Middle frontal gyrus (tissue), 1 donor: ENCODE measurements around the gene RNPEP.
"Not testable (repeated sequence)": the region's sequence is repeated elsewhere in the genome, so short reads cannot be mapped to it uniquely, and the experiment has no call there.

ENCODE experiments used
- DNase-seq: peaks from one replicate; pipeline ENCODE4 v3.0.0-alpha.2; 2015; ENCODE audit warnings: low spot score; ENCODE audit errors: extremely low spot score

Gene RNPEP

GRCh38 chr1:201955729-201956143, 26.7 kb upstream of the RNPEP start:
- DNase-seq = no peak

- DNase-seq = no peak
These were observed 24.1 kb upstream of the RNPEP start for GRCh38 chr1:201958348-201958747.

DNA sequence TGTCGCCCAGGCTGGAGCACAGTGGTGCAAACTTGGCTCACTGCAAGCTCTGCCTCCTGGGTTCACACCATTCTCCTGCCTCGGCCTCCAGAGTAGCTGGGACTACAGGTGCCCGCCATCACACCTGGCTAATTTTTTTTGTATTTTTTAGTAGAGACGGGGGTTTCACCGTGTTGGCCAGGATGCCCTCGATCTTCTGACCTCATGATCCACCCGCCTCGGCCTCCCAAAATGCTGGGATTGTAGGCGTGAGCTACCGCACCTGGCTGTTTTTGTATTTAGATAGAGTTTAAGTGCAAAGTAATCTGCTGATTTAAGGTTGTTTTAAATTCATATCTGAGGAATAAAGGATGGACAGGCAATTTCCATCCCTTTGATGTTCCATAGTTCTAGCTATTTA, 20.1 kb upstream of the RNPEP start:
- DNase-seq = not testable (repeated sequence)

DNA sequence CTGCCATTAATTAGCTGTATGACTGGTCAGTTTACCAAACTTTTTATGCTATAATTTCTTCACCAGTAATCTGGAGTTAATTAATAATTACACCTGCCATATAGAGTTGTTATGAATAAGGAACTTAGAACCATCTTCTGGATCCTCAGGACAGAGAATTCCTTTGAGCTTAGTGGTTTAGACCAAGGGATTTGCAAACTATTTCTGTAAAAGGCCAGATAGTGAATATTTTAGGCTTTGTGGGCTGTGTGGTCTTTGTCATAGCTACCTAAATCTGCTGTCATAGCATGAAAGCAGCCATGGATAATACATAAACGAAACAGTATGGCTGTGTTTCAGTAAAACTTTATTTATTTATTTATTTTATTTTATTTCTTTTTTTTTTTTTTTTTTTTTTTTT, 18.2 kb upstream of the RNPEP start:
- no peak for DNase-seq

DNA sequence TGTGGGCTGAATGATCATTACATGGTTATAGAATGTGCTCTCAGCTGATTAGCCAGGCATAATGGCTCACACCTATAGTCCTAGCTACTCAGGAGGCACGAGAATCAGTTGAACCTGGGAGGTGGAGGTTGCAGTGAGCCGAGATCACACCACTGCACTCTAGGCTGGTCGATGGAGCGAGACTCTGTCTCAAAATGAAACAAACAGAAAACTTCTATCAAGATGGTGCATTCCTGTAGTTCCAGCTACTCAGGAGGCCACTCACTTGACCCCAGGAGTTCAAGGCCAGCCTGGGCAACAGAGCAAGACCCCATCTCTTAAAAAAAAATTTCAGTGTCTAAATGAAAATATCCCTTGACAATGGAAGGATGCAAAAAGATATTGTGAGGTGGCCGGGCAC, 16.3 kb upstream of the RNPEP start:
- DNase-seq = no peak

DNA sequence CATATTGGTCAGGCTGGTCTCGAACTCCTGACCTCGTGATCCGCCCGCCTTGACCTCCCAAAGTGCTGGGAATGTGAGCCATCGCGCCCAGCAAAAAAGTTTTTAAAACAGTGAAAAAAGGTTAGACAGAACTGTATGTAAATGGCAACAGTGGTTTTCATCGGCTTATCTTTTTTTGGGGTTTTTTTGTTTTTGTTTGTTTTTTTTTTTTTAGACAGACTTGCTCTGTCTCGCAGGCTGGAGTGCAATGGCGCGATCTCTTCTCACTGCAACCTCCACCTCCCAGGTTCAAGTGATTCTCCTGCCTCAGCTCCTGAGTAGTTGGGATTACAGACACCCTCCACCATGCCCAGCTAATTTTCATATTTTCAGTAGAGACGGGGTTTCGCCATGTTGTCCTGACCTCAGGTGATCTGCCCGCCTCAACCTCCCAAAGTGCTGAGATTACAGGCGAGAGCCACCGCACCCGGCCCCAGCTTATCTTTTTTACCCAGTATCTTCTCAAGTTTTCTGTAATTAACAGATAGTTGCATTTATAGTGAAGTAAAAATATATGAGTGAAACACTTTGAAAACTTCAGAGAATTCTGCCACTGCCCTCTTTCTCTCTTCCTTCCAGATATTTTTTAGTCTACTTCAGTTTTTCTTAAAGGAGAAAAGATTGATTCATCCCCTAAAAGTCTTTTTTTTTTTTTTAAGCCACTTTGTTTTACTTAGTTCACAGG, 14.1 kb upstream of the RNPEP start:
- DNase-seq = no peak

GRCh38 chr1:201970334-201971159, 11.9 kb upstream of the RNPEP start:
- DNase-seq = no peak

DNA sequence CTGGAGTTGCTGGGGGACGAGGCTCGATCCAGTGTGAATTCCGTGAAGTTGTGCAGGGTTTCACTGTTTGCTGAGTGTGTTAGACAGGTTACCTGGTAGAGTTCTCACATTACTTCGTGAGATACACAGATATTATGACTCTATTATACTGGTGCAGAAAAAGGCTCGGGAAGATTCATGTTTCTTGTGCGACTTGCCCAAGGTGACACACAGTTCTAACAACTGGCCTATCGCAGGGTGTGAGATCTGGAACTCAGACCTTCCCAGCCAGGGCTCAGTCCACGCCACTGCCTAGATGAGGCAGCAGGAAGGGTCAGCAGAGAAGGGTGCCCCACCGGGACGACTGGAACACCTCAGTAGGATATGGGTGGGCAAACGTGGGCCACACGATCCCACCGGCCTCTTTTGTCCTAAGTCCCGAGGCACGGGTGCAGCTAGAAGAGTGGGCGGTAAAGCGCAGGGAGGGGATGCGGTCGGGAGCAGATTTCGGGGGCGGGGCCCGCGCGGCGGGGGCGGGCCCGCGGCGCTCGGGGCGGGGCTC, 296 bp upstream of the RNPEP start:
- peak; percentile 46 for DNase-seq

DNA sequence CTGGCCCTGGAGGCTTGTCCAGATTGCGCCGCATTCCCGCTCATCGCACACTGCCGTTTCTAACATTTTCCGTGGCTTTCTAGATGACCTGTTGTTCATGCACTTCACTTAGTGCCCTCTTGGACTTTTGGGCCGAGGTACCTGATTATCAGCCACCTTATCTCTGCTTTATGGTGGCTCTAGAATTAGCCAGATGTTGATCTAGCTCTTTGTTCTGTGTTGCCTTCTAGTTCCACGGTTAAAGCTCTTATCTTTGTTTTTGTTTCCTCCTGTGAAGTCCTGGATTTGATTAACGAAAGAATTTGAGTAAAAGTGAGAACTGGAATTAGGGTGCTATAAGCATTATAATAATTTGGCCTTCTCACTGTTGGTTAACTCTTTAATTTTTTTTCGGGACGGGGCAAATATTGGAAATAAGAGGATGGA, 945 bp downstream of the RNPEP start:
- DNase-seq = no peak

- no peak for DNase-seq
These were observed 2.0 kb downstream of the RNPEP start for GRCh38 chr1:201984446-201984845.

GRCh38 chr1:201985355-201985754, 2.9 kb downstream of the RNPEP start:
- DNase-seq = no peak

GRCh38 chr1:201988601-201989000, 6.2 kb downstream of the RNPEP start:
- DNase-seq = no peak

DNA sequence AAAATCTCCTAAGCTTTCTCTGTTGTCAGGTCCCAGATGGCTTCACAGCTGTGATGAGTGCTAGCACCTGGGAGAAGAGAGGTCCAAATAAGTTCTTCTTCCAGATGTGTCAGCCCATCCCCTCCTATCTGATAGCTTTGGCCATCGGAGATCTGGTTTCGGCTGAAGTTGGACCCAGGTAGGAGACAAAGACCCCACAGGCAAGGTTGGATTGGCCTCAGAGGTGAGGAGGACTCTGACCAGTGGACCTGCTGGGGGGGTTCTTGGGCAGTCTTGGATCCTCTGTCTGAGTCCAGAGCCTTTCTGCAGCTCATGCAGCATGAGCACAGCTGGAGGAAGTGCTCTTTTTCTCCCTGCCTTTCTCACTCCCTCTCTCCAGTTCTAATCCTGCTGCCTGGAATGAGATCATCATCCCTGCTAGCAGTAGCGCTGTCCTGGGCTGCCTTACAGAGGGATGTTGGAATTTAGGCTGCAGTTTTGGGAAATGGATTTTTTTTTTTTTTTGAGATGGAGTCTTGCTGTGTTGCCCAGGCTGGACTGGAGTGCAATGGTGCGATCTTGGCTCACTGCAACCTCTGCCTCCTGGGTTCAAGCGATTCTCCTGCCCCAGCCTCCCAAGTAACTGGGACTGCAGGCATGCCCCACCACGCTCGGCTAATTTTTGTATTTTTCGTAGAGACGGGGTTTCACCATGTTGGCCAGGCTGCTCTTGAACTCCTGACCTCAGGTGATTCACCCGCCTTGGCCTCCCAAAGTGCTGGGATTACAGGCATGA, 7.1 kb downstream of the RNPEP start:
- no peak for DNase-seq

DNA sequence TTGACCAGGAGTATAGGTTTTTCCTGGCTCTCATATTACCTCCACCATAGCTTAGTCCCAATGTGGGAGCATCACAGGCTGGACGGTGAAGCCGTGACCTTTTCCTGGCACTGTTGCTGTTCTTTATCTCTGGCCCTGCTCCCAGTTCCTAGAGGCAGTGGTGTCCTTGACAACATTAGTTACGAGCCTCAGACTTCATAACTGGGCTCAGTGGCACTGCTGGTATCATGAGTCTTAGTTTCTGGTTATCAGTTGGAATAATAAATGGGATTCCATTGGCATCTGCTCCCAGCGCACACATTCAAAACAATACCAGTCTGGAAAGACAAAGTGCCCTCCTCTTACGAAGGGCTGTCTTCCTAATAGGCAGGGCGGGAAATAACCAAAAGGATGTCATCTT, 8.0 kb downstream of the RNPEP start:
- DNase-seq = no peak

DNA sequence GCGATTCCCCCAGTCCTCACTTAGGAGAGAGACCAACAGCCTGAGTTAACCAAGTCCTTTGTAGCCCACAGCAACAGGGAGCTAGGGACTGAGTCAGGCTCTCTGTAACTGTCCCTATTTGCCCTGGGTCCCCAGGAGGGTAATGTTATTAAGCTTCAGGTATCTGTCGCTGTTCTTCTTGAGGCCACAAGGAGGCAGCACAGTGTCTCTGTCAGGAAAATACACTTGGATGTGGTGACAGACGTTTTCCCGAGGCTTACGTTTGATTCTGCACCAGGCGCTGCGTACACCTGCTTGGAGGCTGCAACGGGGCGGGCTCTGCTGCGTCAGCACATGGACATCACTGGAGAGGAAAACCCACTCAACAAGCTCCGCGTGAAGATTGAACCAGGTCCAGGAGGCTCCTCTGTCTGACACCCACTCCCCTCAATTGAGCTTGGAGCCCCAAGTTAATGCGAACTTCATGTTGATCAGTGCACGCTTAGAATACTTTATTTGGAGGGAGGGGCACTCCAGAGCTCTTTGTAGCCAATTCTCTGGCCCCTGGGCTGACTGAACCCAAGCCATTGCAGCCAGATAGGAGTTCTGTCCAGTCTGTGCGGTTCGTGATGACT, 17.3 kb downstream of the RNPEP start:
- DNase-seq = no peak

- no peak for DNase-seq
These were observed 20.1 kb downstream of the RNPEP start for GRCh38 chr1:202002507-202002906.

GRCh38 chr1:202004711-202005110, 22.3 kb downstream of the RNPEP start:
- no peak for DNase-seq

DNA sequence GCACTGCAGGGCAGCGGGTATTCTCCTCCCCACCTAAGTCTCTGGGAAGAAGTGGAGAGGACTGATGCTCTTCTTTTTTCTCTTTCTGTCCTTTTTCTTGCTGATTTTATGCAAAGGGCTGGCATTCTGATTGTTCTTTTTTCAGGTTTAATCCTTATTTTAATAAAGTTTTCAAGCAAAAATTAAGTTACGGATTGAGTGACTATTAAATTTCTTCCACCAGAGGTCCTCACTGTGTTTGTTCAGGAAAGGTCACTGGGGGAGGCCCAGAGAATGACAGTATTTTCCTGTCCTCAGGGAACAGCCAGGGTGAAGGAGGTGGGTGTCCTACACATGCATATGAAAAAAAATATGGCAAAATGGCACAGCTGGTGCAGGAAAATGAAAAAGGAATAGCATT, 23.5 kb downstream of the RNPEP start:
- DNase-seq = no peak

DNA sequence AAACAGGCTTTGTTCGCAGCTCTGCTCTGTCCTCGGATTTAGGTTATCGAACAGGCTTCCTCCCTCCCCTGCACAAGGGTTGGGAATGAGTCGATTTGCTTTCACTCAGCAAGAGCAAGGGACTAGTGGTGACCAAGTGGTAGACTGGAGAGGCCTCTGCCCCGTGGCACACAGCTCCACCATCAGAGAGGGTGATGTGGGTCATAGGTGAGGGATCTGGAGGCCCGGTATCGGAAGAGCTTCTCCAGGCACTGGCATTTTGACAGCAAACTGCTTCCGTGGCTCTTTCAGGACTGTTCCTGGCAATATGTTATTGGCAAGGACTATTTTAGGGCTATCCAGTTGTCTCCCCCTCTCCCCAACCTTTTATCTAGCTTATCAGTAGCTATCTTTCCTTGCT, 24.9 kb downstream of the RNPEP start:
- DNase-seq = no peak

DNA sequence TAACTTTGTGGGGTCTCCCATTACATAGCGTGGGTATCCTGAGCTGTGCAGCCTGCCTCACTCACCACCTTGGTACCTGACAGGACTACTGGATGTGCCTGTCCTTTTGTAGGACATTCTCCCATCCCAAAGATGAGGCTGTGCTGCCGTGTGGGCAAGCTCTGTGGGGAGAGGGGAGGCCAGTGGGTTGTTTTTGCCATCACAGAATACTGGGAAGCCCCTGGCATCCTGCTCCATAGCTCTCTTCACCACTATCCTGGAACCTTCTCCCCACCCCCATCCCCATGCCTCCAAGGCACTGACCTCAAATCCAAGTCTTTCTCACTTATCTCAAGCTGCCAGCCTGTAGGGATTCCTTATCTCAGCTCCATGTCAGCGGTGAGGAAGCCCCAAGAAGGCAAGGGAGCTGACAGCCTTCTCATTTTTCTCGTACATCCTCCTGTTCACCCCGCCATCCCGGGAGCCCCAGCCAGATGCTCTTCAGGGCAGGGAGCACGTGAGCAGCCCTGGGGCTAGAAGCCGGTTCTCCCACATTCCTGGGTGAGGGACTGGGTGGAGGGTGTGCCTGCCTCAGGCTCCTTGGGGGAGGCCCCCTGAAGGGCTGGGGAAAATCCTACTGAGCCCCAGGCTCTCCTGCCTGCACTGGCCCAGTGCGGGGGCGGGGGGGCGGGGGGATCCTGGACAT, 25.5 kb downstream of the RNPEP start:
- no peak for DNase-seq
